ENCODE measurements around the gene XPC.

XPC gene

DNA sequence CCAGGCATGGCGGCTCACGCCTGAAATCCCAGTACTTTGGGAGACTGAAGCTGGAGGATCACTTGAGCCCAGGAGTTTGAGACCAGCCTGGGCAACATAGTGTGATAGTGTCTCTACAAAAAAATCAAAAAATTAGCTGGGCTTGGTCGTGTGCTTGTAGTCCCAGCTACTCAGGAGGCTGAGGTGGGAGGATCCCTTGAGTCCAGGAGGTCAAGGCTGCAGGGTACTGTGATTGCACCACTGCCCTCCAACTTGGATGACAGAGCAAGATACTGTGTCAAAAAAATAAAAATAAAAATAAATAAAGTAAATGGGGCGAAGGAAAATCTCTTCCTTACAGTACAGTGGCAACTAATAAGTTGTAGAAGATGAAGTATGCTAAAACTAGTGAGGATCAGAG lies 29.8 kb upstream of the XPC start:
- DNase-seq (ENCODE audit: low read depth in 2 of 2), result no peak

DNA sequence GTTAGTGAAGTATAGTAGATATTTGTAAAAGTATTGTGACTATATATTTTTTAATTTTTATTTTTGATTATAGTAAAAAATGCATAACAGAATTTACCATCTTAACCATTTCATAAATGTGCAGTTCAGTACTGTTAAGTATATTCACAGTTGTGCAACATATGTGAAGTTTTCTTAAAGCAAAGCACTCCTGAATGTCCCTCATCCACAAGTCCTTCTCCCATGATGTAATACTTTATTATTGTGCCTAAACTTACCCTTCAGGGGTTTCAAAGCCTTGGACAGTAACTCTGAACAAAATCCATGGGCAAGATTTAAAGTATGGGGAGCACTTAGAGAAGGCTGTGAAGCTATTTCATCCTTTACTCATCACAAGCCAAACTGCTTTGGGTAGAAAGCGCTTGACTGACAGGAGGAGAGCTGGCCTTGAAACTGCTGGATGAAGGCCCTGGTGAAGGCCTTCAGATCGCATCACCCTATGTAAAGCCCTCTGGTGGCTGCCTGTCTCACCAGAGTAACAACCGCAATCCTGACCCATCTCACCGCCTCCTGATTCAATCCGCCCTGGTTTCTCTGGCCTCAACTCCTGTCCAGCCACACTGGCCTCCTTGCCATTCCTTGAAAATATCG lies 28.3 kb upstream of the XPC start:
- DNase-seq (ENCODE audit: low read depth in 2 of 2), result no peak

DNA sequence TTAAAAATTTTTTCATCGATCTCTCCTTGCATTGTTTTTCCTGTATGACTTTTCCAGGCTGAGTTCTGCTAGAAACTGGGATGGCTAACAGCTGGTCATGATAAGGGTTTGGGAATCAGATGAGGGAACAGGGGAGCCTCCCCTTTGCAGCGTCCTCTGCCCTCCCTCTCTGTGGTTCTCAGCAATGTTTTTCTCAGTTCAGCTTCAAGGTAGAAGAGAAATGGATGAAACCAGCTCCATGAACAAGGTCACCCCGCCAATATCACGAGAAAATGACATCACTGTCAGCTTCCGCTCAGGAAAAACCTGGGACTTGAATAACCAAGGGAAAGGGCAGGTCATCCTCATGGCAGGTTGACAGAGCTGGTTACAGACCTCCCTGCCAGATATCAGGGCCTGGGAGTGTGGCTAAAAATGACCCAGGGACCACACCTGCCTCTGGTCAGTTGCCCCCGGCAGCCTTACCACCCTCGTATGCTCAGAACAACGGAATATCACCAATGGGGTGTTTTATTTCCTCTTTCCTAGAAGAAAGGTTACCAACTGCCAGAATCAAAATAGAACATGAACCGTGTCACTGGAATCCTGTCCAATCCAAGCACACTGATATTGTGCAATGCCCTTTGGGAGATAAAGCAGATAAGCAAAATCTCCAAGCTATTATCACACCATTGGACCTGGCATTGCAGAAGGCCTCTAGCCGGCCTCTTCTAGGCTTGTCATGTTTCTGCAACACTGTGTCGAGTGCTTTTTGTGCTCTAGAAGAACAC lies 26.3 kb upstream of the XPC start:
- DNase-seq (ENCODE audit: low read depth in 2 of 2), result no peak

DNA sequence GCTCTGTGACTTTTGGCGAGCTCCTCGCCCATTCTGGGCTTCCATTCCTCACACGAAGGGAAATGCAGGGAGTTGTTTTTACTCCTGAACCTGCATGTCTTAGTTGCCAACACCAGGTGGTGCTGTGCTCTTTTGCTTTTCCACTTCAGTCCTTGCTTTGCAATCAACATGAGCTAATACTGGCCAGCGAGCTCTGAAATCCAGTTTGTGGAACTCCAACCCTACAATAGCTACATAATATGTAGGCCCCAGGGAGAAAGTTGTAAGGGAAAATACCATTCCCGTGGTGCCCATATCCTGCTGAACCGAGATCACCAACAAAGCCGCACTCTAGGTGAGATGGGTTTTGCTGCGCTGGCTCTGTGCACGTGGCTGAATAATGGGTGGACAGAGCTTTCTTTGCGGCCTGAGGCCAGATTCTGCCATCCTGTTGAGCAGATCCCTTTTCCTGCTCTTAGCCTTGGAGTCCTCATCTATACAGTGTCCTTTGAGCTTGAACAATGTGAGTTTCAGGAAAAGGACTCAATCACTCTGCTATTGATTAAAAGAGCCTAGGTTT lies 25.2 kb upstream of the XPC start:
- DNase-seq (ENCODE audit: low read depth in 2 of 2), result peak in 1 of 2 donors; percentile 22

DNA sequence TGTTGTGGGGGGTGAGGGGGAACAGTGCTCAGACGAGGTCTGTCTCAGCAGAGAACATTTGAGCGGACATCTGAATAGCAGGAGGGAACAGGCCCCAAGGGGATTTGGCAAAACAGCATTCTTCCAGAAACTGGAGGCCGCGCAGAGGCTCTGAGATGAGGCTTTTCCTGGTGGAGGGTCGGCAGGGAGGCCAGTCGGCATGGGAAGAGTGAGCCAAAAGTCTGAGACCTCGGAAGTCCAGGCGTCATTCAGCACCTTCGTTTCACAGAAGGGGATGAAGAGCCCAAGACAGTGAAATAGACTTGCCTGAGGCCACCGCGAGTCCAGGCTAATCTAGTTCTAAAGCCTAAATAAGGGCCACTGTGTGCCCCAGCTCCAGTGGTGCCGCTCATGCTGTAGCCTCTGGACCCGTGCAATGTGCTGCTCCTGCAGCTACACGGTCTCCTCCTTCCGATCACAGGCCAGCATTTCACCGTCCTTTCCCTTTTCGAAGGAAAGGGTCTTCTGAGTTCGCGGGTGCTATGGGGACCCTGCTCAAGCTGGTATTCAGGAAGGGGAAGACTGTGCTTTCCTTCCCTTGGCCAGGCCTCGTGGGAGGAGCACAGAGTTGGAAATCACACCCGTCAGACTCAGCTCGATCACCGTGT lies 24.6 kb upstream of the XPC start:
- DNase-seq (ENCODE audit: low read depth in 2 of 2), result no peak

DNA sequence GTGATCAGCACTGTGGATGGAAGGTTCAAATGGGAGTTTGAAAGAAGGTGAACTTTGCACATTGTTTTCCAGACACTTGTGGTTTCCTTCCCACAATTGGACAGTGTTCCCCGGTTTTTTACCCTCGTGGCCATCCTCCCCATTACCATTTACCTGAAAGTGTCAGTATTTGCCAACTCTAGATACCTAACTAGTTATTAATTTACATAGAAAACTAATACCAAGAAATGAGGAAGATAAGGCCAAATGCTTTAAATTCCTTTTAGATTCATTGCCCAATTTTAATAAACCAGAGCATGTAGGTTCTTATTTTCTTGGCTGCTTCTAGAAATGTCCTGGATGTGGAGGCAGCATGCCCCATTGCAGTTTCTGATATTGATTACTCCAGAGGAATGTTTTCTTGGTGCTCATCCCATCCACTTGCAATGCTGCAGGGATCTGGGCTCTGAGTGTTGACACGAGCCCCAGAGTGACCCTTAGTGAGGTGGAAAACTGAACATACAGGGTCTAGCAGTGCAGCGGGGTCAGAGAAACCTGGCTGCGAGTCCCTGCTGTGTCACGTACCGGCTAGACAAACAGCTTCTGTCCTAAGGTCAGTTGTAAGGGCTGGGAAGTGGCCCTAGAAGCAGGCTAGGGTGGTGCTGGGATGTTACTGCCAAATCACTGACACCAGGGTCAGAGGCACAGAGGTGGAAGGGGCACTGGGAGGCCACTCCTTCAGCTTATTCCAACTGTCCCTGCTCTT lies 23.7 kb upstream of the XPC start:
- DNase-seq (ENCODE audit: low read depth in 2 of 2), result no peak

DNA sequence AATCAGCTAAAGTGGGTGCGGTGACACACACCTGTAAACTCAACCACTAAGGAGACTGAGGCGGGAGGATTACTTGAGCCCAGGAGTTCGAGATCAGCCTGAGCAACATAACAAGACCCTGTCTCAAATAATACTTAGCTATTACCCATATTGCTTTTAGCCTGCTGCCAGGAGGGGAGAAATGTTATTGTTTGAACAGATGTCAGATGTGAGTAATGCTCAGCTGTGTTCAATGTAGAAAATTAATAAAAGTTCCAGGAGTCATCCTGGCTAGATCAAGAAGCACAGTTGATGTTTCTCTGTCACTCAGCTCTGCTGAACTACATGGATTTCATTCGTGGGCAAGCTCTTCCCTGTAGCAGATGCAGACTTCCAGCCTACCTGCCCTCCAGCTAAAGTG lies 22.4 kb upstream of the XPC start:
- DNase-seq (ENCODE audit: low read depth in 2 of 2), result no peak

DNA sequence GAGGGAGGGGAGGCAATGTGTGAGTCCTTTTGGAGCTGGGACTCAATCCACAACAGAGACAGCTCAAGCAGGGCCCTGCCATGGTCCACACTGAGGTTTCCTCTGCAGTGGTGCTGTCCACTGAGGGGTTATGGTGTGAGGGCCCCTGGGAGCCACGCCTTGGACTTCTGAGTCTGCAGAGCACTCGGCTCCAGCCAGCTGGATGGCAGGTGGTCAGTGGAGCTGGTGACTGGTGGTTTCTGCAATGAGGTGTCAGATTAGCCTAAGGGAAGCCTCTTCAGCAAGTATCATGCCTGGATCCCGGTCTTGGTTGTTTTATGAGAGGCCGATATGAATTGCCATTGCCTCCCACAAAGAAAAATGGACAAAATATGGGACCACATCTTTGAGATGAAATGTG lies 21.9 kb upstream of the XPC start:
- DNase-seq (ENCODE audit: low read depth in 2 of 2), result no peak

DNA sequence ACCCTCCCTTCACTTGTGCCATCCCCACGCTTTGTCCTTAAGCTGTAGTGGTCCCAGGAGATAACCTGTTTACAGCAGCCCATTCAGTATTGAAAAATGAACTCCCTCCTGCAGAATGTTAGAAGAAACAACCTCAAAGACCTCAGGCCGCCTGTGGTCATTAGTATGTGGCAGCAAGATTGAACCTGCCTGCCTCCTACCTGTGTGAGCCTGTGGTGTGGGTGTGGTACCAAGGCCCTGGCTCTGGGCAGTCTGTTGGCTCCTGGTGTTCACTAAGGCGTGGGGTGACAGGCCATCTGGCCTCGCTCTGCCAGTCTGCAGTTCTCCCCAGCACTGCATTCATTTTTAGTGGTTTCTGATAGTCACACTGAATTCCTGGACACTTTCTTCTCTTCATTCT lies 21.2 kb upstream of the XPC start:
- DNase-seq (ENCODE audit: low read depth in 2 of 2), result no peak

DNA sequence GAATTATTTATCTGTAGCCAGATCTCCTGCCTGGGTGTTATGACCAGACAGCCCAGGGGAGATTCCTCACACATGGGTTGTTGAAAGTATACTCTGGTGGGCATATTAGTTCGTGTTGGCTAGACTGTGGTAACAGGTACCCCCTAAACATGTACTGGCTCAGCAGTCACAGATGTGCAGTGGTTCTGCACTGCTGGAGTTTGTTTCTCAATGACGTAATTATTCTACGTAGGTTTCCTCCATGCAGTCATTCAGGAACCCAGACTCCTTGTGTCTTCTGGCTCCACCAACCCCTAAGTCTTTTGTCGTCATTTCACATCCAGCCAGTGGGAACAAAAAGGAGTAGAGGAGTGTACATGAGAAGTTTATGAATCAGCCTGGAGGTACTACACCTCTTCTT lies 16.5 kb upstream of the XPC start:
- DNase-seq (ENCODE audit: low read depth in 2 of 2), result no peak

DNA sequence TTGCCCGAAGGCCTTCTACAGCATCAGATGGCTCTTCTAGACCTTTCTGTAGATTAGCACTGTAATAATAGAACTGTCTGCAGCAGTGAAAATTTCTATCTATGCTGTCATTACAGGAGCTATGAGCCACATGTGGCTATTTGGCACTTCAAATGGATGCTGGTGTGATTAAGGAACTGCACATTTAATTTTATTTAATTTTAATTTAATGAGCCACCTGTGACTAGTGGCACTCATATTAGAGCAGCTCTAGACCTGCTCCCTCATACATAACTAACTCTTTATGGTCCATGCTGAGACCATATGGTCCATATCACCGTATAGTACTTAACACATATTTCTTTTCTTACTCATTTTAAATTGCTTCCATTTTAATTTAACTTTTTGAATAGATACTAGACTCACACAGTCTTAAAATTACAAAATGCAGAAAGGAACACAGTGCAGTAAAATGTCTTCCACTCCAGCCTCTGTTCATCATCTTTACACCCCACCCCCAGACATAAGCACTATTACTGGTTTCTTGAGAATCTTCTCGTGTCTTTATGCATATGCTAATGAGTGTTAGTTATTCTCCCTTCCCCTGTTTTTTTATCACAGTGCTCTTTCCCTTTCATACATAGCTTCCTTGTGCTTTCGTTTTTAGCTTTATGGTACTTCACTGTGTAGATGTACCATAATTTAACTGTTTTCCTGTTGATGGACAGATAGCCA lies 9.8 kb upstream of the XPC start:
- no peak for DNase-seq (ENCODE audit: low read depth in 2 of 2)

DNA sequence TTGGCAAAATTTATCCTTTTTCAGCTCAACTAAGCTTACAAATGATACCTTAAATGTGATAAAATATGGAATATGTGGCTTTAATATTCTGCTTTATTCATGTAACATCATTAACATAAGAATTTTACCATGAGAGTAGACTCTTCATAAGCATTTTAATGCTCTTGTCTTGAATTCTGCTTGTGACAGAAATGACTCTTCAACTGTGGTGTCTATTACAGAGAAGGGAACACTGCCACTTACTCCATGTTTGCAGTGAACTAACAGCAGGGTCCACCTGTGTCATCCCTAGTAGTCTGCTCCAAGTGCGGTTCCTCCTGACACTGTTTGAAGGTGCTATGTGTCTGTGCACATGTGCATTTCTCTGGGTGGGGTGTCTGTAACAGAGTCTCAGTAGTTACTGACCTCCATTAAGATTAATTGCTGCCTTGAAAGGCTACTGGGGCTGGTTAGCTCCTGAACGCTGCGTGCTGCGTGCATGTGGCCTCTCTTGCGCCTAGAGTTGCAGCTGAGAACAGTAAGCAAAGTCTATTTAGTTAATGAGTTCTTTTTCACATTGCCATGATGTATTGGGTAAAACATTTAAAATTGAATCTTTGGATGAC lies 8.6 kb upstream of the XPC start:
- no peak for DNase-seq (ENCODE audit: low read depth in 2 of 2)

DNA sequence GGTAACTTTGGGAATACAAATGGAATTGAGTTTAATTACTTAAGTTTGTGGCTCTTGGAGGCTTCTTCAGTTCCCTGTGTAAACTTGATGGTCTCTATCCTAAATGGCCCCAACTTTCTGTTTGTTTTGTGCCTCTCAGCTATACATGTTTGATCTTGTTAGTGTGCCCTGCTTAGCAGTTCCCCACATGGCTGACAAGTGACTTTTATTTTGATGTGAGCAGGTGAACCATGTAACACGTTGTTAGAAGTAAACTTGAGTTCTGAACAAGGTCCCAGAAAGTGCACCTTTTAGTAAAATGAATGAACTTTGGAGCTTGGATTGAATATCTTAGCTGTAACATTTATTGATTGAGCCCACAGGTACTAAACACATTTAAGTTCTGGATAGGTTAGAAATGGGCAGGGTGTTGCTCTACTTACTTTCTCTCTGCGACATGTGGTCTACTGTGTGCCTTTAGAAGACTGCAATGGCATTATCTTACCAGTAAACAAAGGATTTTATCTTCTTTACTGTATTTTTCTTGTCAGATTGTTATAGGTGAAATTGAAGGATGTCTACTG lies 4.7 kb upstream of the XPC start:
- no peak for DNase-seq (ENCODE audit: low read depth in 2 of 2)

DNA sequence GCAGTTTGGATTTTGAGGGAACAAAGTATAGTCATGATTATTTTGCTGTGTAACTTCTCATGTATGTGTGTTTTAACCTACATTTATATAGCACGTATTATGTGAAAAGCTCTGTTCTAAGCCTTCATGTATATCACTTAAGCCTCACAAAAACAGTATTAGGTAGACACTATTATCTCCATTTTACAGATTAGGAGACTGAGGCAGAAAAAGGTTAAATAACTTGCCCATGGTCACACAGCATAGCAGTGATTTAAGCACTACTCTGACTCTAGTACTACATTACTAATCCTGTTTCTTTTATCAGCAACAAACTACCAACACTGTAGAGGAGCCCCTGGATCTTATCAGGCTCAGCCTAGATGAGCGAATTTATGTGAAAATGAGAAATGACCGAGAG lies 2.9 kb upstream of the XPC start:
- no peak for DNase-seq (ENCODE audit: low read depth in 2 of 2)

DNA sequence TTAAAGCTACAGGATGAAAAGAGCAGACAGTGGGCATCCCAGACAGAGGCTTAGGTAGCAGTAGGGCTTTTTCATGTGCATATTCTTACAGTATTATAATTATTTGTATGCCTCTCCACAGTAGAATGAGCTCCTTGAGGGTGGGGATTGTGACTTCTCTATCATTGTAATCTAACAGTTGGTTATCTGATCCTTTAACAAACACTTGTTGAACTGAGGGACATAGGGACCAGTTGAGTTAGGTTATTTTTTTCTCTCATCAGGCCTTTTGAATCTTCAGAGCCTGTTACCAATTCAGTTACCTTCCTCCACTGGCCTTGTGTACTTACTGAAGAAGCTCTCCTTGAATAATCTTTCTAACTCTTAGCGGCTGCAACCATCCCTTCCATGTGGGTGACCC lies 1.4 kb upstream of the XPC start:
- no peak for DNase-seq (ENCODE audit: low read depth in 2 of 2)

DNA sequence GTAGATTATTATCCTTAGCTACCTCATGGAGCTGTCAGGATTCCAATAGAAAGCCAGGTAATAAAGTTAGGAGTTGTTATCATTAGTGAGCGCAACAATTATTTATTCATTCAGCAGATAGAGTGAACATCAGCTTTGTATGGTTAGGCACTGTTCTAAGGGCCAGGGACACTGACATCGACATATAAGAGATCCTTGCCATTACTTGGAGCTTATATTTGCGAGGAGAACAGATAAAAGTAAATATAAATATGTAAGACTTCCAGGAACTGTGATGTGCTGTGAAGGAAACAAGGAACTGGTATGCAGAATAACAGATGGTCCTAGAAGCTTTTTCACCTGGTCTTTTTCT lies 689 bp upstream of the XPC start:
- no peak for DNase-seq (ENCODE audit: low read depth in 2 of 2)

DNA sequence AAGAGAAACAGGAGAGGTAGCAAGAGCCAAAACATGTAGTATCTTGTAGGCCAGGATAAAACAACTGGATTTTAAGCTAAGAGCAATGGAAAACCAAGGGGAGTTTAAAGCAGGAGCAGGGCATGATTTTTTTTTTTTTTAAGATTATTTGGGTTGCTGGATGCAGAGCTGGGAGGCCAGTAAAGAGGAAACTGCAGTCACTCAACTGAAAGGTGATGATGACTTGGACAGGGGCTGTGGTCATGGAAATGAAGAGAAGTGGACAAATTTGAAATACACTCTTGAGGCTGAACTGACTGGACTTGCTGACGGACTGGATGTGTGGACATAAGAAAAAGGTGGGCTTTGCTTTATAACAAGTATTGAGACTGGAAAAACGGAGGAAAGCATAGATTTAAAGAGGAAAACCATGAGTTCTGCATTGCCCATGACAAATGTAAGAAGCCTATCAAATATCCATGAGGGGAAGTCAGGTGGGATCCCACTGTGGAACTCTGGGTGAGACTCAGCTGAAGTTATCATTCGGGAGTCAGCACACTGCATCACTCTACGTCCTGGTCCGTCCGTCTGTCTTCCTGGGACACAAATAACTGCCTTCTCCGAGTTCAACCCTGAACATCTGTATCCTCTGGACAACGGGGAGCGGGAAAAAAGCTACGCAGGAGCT lies 688 bp downstream of the XPC start:
- DNase-seq (ENCODE audit: low read depth in 2 of 2), result no peak

DNA sequence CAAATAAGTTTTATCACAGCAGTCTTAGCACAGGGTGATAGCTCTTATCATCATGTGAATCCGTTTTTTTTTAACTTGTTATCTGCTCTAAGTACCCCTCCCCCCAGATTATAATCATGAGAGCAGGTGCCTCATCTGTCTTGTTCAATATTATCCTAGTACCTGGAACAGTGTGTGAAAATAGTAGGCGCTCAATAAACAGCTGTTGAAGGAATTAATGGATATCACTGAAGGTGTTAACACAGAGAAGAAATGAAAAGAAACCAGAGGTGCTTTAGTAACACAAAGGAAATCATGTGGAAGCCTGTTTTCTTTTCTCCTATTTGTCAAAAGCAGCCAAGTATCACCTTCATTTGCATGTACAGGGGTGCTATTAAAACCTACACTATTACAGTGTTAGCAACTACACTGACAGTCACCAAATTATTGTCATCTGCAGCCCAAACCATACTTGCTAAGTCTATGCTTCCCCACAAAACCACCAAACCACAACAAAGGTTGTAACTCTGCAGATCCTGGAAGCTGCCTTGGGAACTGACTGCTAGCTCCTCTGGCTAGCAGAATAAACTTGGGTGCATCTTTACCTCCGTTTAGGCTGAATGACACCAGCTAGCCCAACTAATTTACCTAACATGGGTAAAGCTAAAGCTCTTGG lies 2.9 kb downstream of the XPC start:
- peak; percentile 10 to 14 for DNase-seq (ENCODE audit: low read depth in 2 of 2)

DNA sequence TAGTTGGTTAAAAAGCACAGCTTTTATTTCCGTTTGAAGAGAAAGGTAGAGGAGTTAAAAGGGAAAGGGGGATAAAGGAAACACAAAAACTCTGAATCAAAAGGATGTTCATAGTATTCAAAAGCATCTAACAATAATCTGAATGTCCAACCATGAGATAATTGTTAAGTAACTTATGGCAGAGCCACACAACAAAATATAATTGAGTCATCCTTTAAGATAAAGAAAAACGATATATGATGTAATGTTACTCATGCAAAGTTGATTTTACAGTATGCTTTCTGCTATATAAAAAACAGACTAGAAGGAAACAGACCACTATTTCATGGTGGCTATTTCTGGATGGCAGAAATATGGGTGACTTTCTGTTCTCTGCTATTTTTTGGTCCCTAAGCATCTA lies 3.9 kb downstream of the XPC start:
- no peak for DNase-seq (ENCODE audit: low read depth in 2 of 2)

DNA sequence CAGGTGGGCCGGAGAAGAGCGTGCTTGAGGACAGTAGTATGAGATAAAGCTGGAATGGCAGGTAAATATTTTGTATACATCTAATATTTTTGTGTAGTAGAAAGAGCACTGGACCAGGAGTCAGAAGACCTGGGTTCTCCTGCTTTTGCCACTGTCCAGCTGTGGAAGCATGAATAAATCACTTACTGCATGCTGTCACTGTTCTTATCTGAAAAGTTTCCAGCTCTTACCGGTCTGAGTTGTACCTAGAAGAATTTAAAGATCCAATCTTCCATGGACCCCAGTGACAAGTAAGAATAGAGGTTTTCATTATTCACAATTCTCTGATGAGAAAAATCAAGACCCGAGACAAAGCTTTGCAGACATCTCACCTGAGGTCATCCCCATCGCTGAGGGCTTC lies 5.9 kb downstream of the XPC start:
- DNase-seq (ENCODE audit: low read depth in 2 of 2), result no peak
